Nephron progenitor cell (in vitro differentiated cells): ENCODE measurements around the gene PC.

ENCODE experiments used
- DNase-seq: peaks from one replicate; pipeline ENCODE4 v3.0.0; 2021
- H3K27ac Mint-ChIP-seq: 2 replicates; pipeline ENCODE4 v1.8.0; 2021; ENCODE audit warnings: mild to moderate bottlenecking, moderate library complexity, mixed read lengths
- H3K27me3 Mint-ChIP-seq: 2 replicates; pipeline ENCODE4 v1.8.0; 2021; ENCODE audit warnings: mild to moderate bottlenecking, low read depth, mixed read lengths; ENCODE audit not compliant: poor library complexity
- H3K36me3 Mint-ChIP-seq: 2 replicates; pipeline ENCODE4 v1.8.0; 2021; ENCODE audit warnings: low read depth, mixed read lengths
- H3K4me1 Mint-ChIP-seq: 2 replicates; pipeline ENCODE4 v1.8.0; 2021; ENCODE audit warnings: mixed read lengths
- H3K4me3 Mint-ChIP-seq: 2 replicates; pipeline ENCODE4 v1.8.0; 2021; ENCODE audit warnings: mild to moderate bottlenecking, moderate library complexity, mixed read lengths
- H3K9me3 Mint-ChIP-seq: 2 replicates; pipeline ENCODE4 v1.8.0; 2021; ENCODE audit warnings: mild to moderate bottlenecking, moderate library complexity, mixed read lengths
- TF ChIP-seq, protein P1 (sequence below): fragments of 200-600 bp; sonication (generic); IDR thresholded peaks from 2 replicates; pipeline ENCODE4 v1.5.0; 2021; ENCODE audit warnings: antibody characterized with exemption

PC gene

DNA sequence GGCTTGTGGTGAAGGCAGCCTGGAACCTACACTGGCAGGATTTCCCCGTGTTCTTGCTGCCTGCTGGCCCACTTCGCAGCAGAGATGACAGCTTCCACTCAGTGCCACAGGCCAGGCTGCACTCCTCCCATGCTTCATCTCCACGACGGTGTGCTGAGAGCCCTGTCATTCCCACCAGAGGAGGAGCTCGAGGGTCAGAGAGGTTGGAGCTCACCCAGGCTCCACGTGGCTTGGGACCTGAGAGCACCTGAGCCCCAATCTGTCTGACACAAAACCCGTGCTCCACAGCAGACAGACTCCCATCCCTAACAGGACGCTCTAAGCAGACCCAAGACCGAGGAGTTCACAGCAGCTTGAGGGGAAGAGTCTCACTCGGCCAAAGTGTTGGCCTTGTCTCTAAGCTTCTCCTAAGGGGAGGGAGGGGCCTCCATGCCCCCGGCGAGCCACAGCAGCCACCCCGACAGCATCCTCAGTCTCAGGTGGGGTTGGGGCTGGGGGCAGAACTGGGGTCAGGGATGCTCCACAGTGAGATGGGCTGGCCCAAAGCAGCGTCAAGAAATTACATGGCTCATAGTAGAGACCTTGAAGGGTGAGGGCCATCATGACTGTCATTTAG is 90.7 kb downstream of the PC start:
- no peak for DNase-seq
- H3K27ac Mint-ChIP-seq, result no peak overlapping the region
- TF ChIP-seq, protein P1, sequence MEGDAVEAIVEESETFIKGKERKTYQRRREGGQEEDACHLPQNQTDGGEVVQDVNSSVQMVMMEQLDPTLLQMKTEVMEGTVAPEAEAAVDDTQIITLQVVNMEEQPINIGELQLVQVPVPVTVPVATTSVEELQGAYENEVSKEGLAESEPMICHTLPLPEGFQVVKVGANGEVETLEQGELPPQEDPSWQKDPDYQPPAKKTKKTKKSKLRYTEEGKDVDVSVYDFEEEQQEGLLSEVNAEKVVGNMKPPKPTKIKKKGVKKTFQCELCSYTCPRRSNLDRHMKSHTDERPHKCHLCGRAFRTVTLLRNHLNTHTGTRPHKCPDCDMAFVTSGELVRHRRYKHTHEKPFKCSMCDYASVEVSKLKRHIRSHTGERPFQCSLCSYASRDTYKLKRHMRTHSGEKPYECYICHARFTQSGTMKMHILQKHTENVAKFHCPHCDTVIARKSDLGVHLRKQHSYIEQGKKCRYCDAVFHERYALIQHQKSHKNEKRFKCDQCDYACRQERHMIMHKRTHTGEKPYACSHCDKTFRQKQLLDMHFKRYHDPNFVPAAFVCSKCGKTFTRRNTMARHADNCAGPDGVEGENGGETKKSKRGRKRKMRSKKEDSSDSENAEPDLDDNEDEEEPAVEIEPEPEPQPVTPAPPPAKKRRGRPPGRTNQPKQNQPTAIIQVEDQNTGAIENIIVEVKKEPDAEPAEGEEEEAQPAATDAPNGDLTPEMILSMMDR, result no peak
- H3K27me3 Mint-ChIP-seq, result no peaks in the 10 kb centered on the region
- H3K9me3 Mint-ChIP-seq, result no peaks in the 10 kb centered on the region
- peaks cover 9% of the 10 kb centered on the region for H3K4me1 Mint-ChIP-seq
- H3K36me3 Mint-ChIP-seq, result peaks cover 4% of the 10 kb centered on the region
- no peak overlapping the region for H3K4me3 Mint-ChIP-seq

DNA sequence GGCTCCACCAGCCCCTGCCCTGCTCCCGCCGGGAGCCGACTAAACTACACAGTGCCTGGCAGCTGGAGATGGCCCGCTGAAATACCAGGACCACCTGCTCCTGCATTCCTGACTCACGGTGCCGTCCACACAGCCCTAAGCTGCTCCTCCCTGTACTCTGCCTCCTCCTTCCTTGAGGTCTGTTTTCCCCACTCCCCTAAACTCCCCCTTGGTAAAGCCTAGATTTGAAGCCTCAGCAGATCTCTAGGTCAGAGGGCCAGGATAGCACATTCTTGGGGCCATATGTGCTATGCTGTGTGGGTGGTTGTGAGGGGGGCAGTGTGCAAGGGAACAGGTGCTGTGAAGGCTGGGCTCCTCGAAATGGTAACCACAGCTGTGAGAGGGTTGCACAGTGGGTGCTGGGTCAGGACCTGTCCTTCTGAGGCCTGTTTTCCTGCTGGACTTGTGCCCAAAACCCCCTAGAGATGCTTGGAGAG is 91.6 kb downstream of the PC start:
- Mint-ChIP-seq H3K36me3 (peaks cover 4% of the 10 kb centered on the region), H3K4me1 (peaks cover 9% of the 10 kb centered on the region), H3K27me3 (no peaks in the 10 kb centered on the region), H3K9me3 (no peaks in the 10 kb centered on the region), H3K27ac (peak overlapping the region; percentile 64), H3K4me3 (no peak overlapping the region)
- TF ChIP-seq, protein P1, result no peak
- no peak for DNase-seq

DNA sequence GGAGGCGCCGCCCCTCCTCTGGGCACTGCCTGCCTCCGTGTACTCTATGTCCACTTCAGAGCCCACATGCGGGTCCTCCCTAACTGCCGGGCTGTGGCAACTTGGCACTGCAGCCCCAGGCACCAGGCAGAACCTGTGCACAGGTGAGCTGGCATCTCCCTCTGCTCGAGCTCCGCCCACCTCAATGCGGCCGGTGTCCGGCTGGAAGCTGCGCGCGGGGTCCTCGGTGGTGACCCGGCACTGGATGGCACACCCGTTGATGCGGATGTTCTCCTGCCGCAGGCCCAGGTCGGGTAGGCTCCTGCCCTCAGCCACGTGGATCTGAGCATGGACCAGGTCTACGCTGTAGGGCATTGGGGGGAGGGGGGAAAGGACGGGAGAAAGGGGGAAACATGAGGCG is 92.2 kb downstream of the PC start:
- H3K36me3 Mint-ChIP-seq, result peaks cover 4% of the 10 kb centered on the region
- no peak overlapping the region for H3K27ac Mint-ChIP-seq
- TF ChIP-seq, protein P1, result no peak
- no peaks in the 10 kb centered on the region for H3K9me3 Mint-ChIP-seq
- no peak overlapping the region for H3K4me3 Mint-ChIP-seq
- no peak for DNase-seq
- peaks cover 9% of the 10 kb centered on the region for H3K4me1 Mint-ChIP-seq
- H3K27me3 Mint-ChIP-seq, result no peaks in the 10 kb centered on the region

DNA sequence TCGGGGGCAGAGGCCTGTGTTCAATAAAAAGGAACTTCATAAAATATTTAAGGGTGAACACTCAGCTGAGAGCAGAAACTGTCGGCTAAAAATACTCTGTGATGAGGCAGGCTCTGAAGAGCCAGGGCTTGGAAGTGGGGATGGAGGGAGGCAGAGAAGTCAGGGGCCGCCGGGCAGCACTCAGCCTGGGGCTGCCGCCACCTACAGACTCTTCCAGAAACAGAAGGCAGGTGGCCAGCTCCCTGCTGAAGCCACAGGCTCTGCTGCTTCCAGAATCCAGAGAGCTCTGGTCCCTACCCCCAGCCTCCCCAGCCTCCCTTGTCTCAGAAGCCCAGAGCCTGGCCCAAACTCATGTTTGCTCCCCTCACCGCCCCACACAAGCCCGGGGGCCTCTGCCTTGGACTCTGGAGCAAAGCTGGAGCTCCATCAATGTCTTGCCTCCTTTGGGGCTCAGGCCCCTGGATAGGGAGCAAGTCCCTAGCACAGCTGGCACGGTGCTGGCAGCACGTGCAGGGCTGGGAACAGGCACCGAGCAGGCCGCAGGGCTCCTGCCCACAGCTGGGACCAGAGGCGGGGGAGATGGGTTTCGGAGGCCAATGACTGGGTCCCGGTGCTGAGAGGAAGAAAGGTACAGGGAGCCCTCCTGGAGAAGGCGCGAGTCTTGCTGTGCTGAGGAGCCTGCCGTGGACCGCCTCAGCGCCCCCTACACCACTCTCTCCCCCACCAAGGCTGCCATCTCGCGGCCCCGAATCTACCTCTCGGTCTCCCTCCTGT is 93.1 kb downstream of the PC start:
- Mint-ChIP-seq H3K27me3 (no peaks in the 10 kb centered on the region), H3K27ac (no peak overlapping the region), H3K36me3 (peaks cover 4% of the 10 kb centered on the region), H3K4me3 (no peak overlapping the region), H3K9me3 (no peaks in the 10 kb centered on the region), H3K4me1 (peaks cover 9% of the 10 kb centered on the region)
- TF ChIP-seq, protein P1, result no peak
- DNase-seq, result no peak

DNA sequence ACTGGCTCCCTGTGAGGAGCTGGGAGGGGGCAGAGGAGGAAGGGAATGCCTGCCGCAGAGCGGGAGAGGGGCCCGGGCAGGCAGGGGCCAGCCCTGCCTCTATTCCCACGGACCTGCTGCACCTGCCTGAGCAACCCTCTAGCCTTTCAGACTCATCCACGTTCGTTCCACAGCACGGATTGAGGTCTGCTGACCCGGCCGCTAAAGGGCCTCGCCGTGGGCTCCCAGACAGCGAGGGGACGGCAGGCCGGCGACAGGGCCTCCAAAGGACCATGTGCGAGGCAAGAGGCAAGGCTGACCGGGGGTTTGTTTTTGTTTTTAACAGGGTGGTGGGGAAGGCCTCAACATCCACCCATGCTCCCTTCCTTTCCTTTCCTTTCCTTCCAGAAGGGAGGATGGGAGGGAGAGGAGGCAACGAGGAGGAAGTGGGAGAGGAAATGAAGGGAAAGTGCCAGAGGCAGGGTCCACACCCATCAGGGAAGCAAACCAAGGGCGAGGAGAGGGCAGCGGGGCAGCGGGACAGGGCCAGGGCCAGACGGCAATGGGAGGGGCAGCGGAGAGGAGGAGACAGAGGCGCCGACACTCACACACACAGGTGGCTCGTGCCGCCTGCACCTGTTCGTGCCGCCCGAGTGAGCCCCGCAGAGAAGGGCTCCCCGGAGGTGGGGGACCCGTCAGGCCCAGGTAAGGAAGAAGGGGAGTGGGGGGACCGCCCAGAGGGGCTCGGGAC is 93.8 kb downstream of the PC start:
- Mint-ChIP-seq H3K27ac (no peak overlapping the region), H3K27me3 (no peaks in the 10 kb centered on the region)

More for the DNA sequence above, 93.8 kb downstream of the PC start:
- DNase-seq, result no peak
- TF ChIP-seq, protein P1, result no peak
- Mint-ChIP-seq H3K4me1 (peaks cover 8% of the 10 kb centered on the region), H3K4me3 (no peak overlapping the region), H3K36me3 (peaks cover 4% of the 10 kb centered on the region), H3K9me3 (no peaks in the 10 kb centered on the region)
